WERI-Rb-1 (cell line): ENCODE data around the gene C1orf50.
"Not testable (repeated sequence)": the region's sequence is repeated elsewhere in the genome, so short reads cannot be mapped to it uniquely, and the experiment has no call there.

ENCODE experiments used
- DNase-seq: peaks from one replicate; pipeline ENCODE4 v3.0.0-alpha.2; 2020
- H3K27ac ChIP-seq: fragments of 250-450 bp; sonication (Bioruptor Pico); 2 replicates; pipeline ENCODE4 v1.5.1; 2020; ENCODE audit warnings: mild to moderate bottlenecking, moderate library complexity
- H3K27me3 ChIP-seq: fragments of 250-450 bp; sonication (Bioruptor Pico); 2 replicates; pipeline ENCODE4 v1.5.1; 2021; ENCODE audit warnings: mild to moderate bottlenecking, low read depth, moderate library complexity; ENCODE audit not compliant: insufficient read depth, severe bottlenecking
- H3K36me3 ChIP-seq: fragments of 250-450 bp; sonication (Bioruptor Pico); 2 replicates; pipeline ENCODE4 v1.5.1; 2020; ENCODE audit warnings: mild to moderate bottlenecking, moderate library complexity
- H3K4me3 ChIP-seq: 2 replicates; pipeline ENCODE4 v1.5.1; 2011; ENCODE audit warnings: low read depth, mild to moderate bottlenecking, control low read depth, low read length
- H3K9me3 ChIP-seq: fragments of 250-450 bp; sonication (Bioruptor Pico); 2 replicates; pipeline ENCODE4 v1.5.1; 2021; ENCODE audit warnings: mild to moderate bottlenecking, moderate library complexity; ENCODE audit not compliant: severe bottlenecking
- CTCF ChIP-seq: IDR thresholded peaks from 2 replicates; pipeline ENCODE4 v1.5.1; 2011; ENCODE audit warnings: low read depth, mild to moderate bottlenecking, control low read depth, inconsistent platforms, low read length

C1orf50 gene

DNA sequence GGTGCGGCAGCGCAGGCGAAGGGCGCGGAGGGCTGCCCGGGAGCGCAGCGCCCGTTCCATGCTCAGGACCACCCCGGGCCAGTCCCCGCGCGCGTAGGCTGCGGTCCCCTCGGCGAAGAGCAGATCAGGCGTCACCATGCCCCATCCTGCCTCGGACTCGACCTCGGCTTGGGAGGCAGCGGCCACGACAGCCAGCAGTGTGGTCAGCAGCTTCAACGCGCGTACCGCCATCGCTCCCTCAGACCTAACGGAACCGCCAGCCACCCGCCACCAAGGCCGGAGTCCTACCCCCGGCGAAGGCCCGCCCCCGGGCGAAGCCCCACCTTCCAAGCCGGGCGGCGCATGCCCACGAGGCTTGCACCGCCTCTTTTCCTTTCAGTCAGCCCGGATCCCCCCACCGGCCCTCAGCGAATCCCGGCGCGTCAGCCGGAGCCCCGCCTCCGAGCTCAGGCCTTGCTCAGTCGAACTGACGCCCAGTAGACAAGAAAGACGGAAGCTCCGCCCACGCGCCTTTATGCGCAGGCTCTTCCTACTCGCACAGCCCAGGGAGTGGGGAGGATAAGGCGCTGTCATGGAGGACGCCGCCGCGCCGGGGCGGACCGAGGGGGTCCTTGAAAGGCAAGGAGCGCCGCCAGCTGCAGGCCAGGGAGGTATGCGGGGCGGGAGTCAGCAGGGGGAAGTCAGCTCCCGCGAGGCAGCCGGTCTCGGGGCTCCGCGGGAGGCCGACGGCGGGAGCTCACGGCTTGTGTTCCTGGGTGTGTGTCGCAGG, at the start of gene C1orf50, which contains the start of gene P3H1:
Gene C1orf50 (plus strand): TSS at position 509 of the 769 bp plus-strand sequence. CDS start 63 bp downstream, at position 572.
Gene P3H1 (minus strand): TSS at position 288 of the 769 bp plus-strand sequence. CDS start 57 bp downstream, at position 231.
- no peak for TF ChIP-seq CTCF
- Histone ChIP-seq H3K27me3 (no peaks in the 10 kb centered on the region), H3K4me3 (peak within 1 kb of the TSS; percentile 95), H3K27ac (peak within 1 kb of the TSS; percentile 85), H3K36me3 (peaks cover 19% of the 10 kb centered on the region), H3K9me3 (no peaks in the 10 kb centered on the region)
- DNase-seq: peak; percentile 100

DNA sequence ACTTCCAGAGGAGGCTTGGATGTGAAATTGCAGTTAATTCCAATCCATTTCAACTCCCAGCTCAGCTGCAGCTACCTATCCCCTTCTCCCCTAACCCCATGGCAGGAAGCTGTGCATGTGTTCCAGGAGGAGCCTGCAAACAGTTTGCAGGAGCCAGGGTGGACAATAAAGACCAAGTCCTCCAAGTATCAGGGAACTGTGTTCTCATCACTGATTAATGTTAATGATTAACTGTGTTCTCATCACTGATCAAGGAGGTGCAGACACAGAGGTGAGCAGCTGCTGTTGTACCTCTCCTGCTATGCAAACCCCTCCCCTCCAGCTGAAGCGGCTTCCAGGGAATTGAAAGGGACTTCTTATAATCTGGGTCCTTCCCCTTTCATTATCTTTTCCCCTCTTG, 46.2 kb upstream of the C1orf50 start:
- H3K9me3 ChIP-seq: no peaks in the 10 kb centered on the region
- no peak overlapping the region for H3K27ac ChIP-seq
- H3K36me3 ChIP-seq: peaks cover 19% of the 10 kb centered on the region
- no peaks in the 10 kb centered on the region for H3K27me3 ChIP-seq
- no peak overlapping the region for H3K4me3 ChIP-seq
- no peak for DNase-seq
- TF ChIP-seq CTCF: no peak

DNA sequence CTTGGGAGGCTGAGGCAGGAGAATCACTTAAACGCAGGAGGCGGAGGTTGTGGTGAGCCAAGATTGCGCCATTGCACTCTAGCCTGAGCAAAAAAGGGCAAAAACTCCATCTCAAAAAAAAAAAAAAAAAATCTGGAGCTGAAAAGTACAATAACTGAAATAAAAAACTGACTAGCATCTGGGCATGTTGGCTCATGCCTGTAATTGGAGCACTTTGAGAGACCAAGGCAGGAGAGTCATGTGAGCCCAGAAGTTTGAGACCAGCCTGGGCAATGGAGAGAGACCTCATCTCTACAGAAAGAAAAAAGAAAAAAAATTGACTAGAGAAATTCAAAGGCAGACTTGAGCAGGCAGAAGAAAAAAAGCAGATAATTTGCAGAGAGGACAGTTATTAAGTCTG, 45.1 kb upstream of the C1orf50 start:
- no peak overlapping the region for H3K4me3 ChIP-seq
- H3K36me3 ChIP-seq: peaks cover 16% of the 10 kb centered on the region
- no peak for DNase-seq
- H3K27ac ChIP-seq: no peak overlapping the region
- no peak for TF ChIP-seq CTCF
- no peaks in the 10 kb centered on the region for H3K27me3 ChIP-seq
- H3K9me3 ChIP-seq: no peaks in the 10 kb centered on the region

GRCh38 chr1:42722403-42722802, 44.6 kb upstream of the C1orf50 start:
- H3K4me3 ChIP-seq, DNase-seq, H3K9me3 ChIP-seq, H3K27ac ChIP-seq, H3K27me3 ChIP-seq: not testable (repeated sequence)
- peaks cover 14% of the 10 kb centered on the region for H3K36me3 ChIP-seq

GRCh38 chr1:42723511-42723910, 43.5 kb upstream of the C1orf50 start:
- DNase-seq: no peak
- TF ChIP-seq CTCF: no peak
- H3K27ac ChIP-seq: no peak overlapping the region

DNA sequence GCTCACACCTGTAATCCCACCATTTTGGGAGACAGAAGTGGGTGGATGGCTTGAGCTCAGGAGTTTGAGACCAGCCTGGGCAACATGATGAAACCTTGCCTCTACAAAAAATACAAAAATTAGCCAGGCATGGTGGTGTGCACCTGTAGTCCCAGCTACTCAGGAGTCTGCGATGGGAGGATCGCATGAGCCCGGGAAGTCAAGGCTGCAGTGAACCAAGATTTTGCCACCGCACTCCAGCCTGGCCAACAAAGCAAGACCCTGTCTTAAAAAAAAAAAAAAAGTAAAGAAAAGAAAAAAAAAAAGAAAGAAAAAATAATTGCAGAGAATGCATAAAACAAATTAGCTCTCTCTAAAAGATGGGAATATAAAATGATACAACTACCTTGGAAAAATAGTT, 41.2 kb upstream of the C1orf50 start:
- H3K27ac ChIP-seq, DNase-seq, H3K9me3 ChIP-seq, H3K4me3 ChIP-seq, H3K36me3 ChIP-seq, H3K27me3 ChIP-seq: not testable (repeated sequence)

More at GRCh38 chr1:42723511-42723910, 43.5 kb upstream of the C1orf50 start:
- H3K27me3 ChIP-seq: no peaks in the 10 kb centered on the region
- H3K9me3 ChIP-seq: no peaks in the 10 kb centered on the region
- H3K36me3 ChIP-seq: peaks cover 6% of the 10 kb centered on the region
- no peak overlapping the region for H3K4me3 ChIP-seq

DNA sequence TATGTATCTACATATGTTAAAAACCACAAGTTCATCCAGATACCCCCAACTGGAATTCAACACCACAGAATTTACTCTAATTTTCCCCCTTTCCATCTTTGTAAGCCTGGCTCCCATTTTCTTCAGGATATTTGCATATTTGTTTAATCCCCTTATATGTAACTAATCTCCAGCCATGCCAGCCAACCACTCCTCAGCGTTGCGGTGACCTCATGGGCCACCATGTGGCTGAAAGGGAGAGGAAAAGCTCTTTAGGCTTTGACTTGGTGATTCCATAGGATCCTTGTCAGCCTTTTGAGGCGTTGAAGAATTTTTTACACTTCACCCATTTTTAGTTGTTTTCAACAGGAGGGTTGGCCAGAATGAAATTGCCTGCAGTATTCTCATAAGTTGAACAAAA, 37.0 kb upstream of the C1orf50 start:
- no peak for DNase-seq
- TF ChIP-seq CTCF: no peak
- no peaks in the 10 kb centered on the region for H3K27me3 ChIP-seq

More for the DNA sequence above, 37.0 kb upstream of the C1orf50 start:
- Histone ChIP-seq H3K36me3 (no peaks in the 10 kb centered on the region), H3K27ac (no peak overlapping the region), H3K9me3 (no peaks in the 10 kb centered on the region), H3K4me3 (no peak overlapping the region)
